Ishikawa (cell line): ENCODE results near the gene UFC1.

ENCODE experiments used
- CEBPB ChIP-seq: IDR thresholded peaks from 2 replicates; pipeline ENCODE4 v1.6.1; 2012
- CREB1 ChIP-seq: IDR thresholded peaks from 2 replicates; pipeline ENCODE4 v1.6.1; 2012; ENCODE audit warnings: low read depth
- EGR1 ChIP-seq: IDR thresholded peaks from 2 replicates; pipeline ENCODE4 v1.6.1; 2012
- EP300 ChIP-seq: IDR thresholded peaks from 2 replicates; pipeline ENCODE4 v1.6.1; 2012; ENCODE audit warnings: borderline replicate concordance
- FOXM1 ChIP-seq: IDR thresholded peaks from 2 replicates; pipeline ENCODE4 v1.6.1; 2012; ENCODE audit warnings: low read depth, borderline replicate concordance
- NFIC ChIP-seq: IDR thresholded peaks from 2 replicates; pipeline ENCODE4 v1.6.1; 2012
- RAD21 ChIP-seq: IDR thresholded peaks from 2 replicates; pipeline ENCODE4 v1.6.1; 2012; ENCODE audit warnings: low read depth
- TAF1 ChIP-seq: IDR thresholded peaks from 2 replicates; pipeline ENCODE4 v1.6.1; 2012; ENCODE audit warnings: low read depth, mild to moderate bottlenecking
- TEAD4 ChIP-seq: IDR thresholded peaks from 2 replicates; pipeline ENCODE4 v1.6.1; 2012
- YY1 ChIP-seq: IDR thresholded peaks from 2 replicates; pipeline ENCODE4 v1.6.1; 2012; ENCODE audit warnings: low read depth
- ZBTB7A ChIP-seq: IDR thresholded peaks from 2 replicates; pipeline ENCODE4 v1.6.1; 2012; ENCODE audit warnings: low read depth
- TF ChIP-seq, protein P1 (sequence below): IDR thresholded peaks from 2 replicates; pipeline ENCODE4 v1.6.1; 2012; ENCODE audit warnings: low read depth, mild to moderate bottlenecking
- TF ChIP-seq, protein P2 (sequence below): IDR thresholded peaks from 2 replicates; pipeline ENCODE4 v1.6.1; 2012
- TF ChIP-seq, protein P3 (sequence below): IDR thresholded peaks from 2 replicates; pipeline ENCODE4 v1.6.1; 2012

DNA sequence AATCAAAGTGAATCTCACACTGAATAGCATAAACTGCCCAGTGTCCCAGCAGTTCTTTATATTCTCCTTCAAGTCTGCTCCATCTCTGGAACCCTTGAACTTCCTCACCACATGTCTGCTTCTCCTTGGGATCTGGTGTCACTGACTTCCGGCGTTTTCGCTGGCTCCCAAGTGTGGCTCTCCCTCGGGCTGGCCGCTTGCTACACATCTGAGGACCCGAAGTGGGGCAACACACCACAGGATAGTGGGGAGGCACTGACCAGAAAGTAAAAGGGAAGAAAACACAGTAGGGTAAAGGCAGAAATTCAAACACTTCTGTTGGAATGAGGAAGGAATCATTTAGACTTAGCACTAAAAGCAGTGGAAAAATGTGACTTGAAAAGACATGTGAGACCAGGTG, 30.8 kb upstream of the UFC1 start:
- TF ChIP-seq CREB1, result no peak
- TF ChIP-seq TAF1, result no peak
- TF ChIP-seq, protein P1, sequence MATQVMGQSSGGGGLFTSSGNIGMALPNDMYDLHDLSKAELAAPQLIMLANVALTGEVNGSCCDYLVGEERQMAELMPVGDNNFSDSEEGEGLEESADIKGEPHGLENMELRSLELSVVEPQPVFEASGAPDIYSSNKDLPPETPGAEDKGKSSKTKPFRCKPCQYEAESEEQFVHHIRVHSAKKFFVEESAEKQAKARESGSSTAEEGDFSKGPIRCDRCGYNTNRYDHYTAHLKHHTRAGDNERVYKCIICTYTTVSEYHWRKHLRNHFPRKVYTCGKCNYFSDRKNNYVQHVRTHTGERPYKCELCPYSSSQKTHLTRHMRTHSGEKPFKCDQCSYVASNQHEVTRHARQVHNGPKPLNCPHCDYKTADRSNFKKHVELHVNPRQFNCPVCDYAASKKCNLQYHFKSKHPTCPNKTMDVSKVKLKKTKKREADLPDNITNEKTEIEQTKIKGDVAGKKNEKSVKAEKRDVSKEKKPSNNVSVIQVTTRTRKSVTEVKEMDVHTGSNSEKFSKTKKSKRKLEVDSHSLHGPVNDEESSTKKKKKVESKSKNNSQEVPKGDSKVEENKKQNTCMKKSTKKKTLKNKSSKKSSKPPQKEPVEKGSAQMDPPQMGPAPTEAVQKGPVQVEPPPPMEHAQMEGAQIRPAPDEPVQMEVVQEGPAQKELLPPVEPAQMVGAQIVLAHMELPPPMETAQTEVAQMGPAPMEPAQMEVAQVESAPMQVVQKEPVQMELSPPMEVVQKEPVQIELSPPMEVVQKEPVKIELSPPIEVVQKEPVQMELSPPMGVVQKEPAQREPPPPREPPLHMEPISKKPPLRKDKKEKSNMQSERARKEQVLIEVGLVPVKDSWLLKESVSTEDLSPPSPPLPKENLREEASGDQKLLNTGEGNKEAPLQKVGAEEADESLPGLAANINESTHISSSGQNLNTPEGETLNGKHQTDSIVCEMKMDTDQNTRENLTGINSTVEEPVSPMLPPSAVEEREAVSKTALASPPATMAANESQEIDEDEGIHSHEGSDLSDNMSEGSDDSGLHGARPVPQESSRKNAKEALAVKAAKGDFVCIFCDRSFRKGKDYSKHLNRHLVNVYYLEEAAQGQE, result no peak
- no peak for TF ChIP-seq FOXM1
- TF ChIP-seq EGR1, result no peak
- no peak for TF ChIP-seq EP300
- no peak for TF ChIP-seq NFIC
- TF ChIP-seq, protein P2, sequence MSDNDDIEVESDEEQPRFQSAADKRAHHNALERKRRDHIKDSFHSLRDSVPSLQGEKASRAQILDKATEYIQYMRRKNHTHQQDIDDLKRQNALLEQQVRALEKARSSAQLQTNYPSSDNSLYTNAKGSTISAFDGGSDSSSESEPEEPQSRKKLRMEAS, result no peak
- no peak for TF ChIP-seq CEBPB
- TF ChIP-seq, protein P3, sequence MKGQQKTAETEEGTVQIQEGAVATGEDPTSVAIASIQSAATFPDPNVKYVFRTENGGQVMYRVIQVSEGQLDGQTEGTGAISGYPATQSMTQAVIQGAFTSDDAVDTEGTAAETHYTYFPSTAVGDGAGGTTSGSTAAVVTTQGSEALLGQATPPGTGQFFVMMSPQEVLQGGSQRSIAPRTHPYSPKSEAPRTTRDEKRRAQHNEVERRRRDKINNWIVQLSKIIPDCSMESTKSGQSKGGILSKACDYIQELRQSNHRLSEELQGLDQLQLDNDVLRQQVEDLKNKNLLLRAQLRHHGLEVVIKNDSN, result no peak
- TF ChIP-seq ZBTB7A, result no peak
- no peak for TF ChIP-seq YY1
- no peak for TF ChIP-seq RAD21
- no peak for TF ChIP-seq TEAD4
